ENCODE results near the gene DYNLT3.

- TF ChIP-seq FOXP4 (CRISPR knock-in tag; IDR thresholded peaks at IDR 0.05) (no peak), CTCF (CRISPR knock-in tag; IDR thresholded peaks at IDR 0.05) (no peak), RELA (CRISPR knock-in tag; IDR thresholded peaks at IDR 0.05) (no peak), MBNL3 (CRISPR knock-in tag; conservative IDR thresholded peaks at IDR 0.05) (no peak), FOXJ3 (CRISPR knock-in tag; IDR thresholded peaks at IDR 0.05; ENCODE audit: borderline replicate concordance) (no peak), ZKSCAN5 (CRISPR knock-in tag; IDR thresholded peaks at IDR 0.05) (no peak), CHD4 (IDR thresholded peaks at IDR 0.05; ENCODE audit: borderline replicate concordance, low read length) (no peak), ATF2 (CRISPR knock-in tag; IDR thresholded peaks at IDR 0.05) (no peak), U2AF1 (optimal IDR thresholded peaks at IDR 0.05; ENCODE audit: low read depth, low read length) (no peak), NR3C1 (CRISPR knock-in tag; IDR thresholded peaks at IDR 0.05) (no peak), ZNF143 (CRISPR knock-in tag; IDR thresholded peaks at IDR 0.05) (no peak), MYC (CRISPR knock-in tag; IDR thresholded peaks at IDR 0.05; ENCODE audit: borderline replicate concordance) (no peak), REL (CRISPR knock-in tag; conservative IDR thresholded peaks at IDR 0.05) (no peak)
Measured at GRCh38 chrX:37863728-37864127, 16.4 kb upstream of the DYNLT3 start.

Measured in HepG2 (cell line).